K562 (cell line): ENCODE results near the gene AGL. TPM values are rescaled to one million over a fixed set of nuclear protein-coding genes. Genes with fewer than 3 reads are reported as not detected.

Source experiments
- ATAC-seq: fragments of 200-7000 bp; cut with Tn5 transposase; 3 replicates; pipeline ENCODE4 v1.9.1; 2020; ENCODE audit warnings: moderate library complexity
- BruUV-seq: library from RNA; stranded (reverse); fragments of 400-500 nt; replicated peaks from 2 replicates; lab custom pipeline; 2021; lab: Mats Ljungman, UMichigan
- CTCF ChIA-PET: fragments of 300-600 bp; formaldehyde crosslinking; extraction: SDS; loops from one replicate; lab custom pipeline; 2021; ENCODE audit warnings: low intra/inter-chr PET ratio; lab: Yijun Ruan, JAX
- POLR2A ChIA-PET: fragments of 300-600, 350-650 bp; sonication (Branson Sonifier 250); formaldehyde crosslinking; extraction: SDS; loops from one replicate; lab custom pipeline; 2021; ENCODE audit warnings: antibody characterized with exemption, inconsistent platforms; lab: Yijun Ruan, JAX
- DNase-seq, 4 experiments: peaks; one replicate each; pipeline versions ENCODE4 v3.0.0 to v3.0.0-alpha.2; 2011 to 2018; ENCODE audit warnings: low spot score in 3 of 4, mixed read lengths in 3 of 4; ENCODE audit errors: extremely low read depth in 1 of 4
- FAIRE-seq: peaks from 2 replicates; lab custom pipeline; 2011; peaks lifted over from hg19 to GRCh38; lab: Jason Lieb, UNC
- H2AFZ ChIP-seq: 2 replicates; pipeline ENCODE4 v1.6.0; 2011; ENCODE audit warnings: low read depth, low read length, control low read depth, inconsistent platforms
- H3K27ac ChIP-seq: fragments of 200-600 bp; 3 replicates; pipeline ENCODE4 v1.8.0; 2011; ENCODE audit warnings: low read depth, mild to moderate bottlenecking, control low read depth, inconsistent platforms, low read length, moderate library complexity, mixed read lengths; ENCODE audit errors: extremely low read depth
- H3K27me3 ChIP-seq, 2 experiments: fragments of 300-600 bp in 1 of 2; 2 replicates in 1 of 2; 3 replicates in 1 of 2; pipeline versions ENCODE4 v1.6.0 to v1.8.0; 2011; ENCODE audit warnings: inconsistent platforms in 2 of 2, low read length in 2 of 2, mild to moderate bottlenecking in 1 of 2, mixed read lengths in 1 of 2, moderate library complexity in 1 of 2; ENCODE audit not compliant: control insufficient read depth in 2 of 2, insufficient read depth in 2 of 2
- H3K36me3 ChIP-seq: fragments of 300-600 bp; 3 replicates; pipeline ENCODE4 v1.8.0; 2011; ENCODE audit warnings: mild to moderate bottlenecking, low read length, inconsistent platforms; ENCODE audit not compliant: control insufficient read depth, insufficient read depth
- H3K4me1 ChIP-seq, 2 experiments: fragments of 200-600 bp in 1 of 2; replicated peaks in 1 of 2; 2 replicates in 1 of 2; 3 replicates in 1 of 2; pipeline versions ENCODE4 v1.5.1 to v1.8.0; 2011; ENCODE audit warnings: inconsistent platforms in 2 of 2, low read length in 2 of 2, mild to moderate bottlenecking in 1 of 2, mixed read lengths in 1 of 2, moderate library complexity in 1 of 2; ENCODE audit not compliant: control insufficient read depth in 2 of 2, insufficient read depth in 2 of 2
- H3K4me2 ChIP-seq: 2 replicates; pipeline ENCODE4 v1.6.1; 2011; ENCODE audit warnings: low read length, control low read depth, inconsistent platforms, mixed read lengths; ENCODE audit not compliant: insufficient read depth
- H3K4me3 ChIP-seq: fragments of 200-600 bp; sonication (generic), shearing (Covaris generic); 2 replicates; pipeline ENCODE4 v1.5.1; 2016; ENCODE audit warnings: control low read depth, inconsistent platforms
- H3K79me2 ChIP-seq: fragments of 200-600 bp; 3 replicates; pipeline ENCODE4 v1.8.0; 2011; ENCODE audit warnings: low read length, inconsistent platforms; ENCODE audit not compliant: control insufficient read depth, insufficient read depth
- H3K9ac ChIP-seq, 2 experiments: 2 replicates each; pipeline versions ENCODE4 v1.6.0 to v1.6.1; 2011; ENCODE audit warnings: low read depth in 2 of 2, low read length in 2 of 2, control low read depth in 1 of 2, inconsistent platforms in 1 of 2, mild to moderate bottlenecking in 1 of 2, mixed read lengths in 1 of 2; ENCODE audit not compliant: insufficient read depth in 1 of 2
- H3K9me1 ChIP-seq: one replicate; pipeline ENCODE4 v1.6.0; 2011; ENCODE audit warnings: inconsistent platforms, mild to moderate bottlenecking, low read length, moderate library complexity; ENCODE audit not compliant: control insufficient read depth, insufficient read depth
- H3K9me3 ChIP-seq: replicated peaks from 2 replicates; pipeline ENCODE4 v1.5.1; 2011; ENCODE audit warnings: low read depth, low read length, inconsistent platforms; ENCODE audit not compliant: control insufficient read depth, insufficient read depth
- H4K20me1 ChIP-seq: replicated peaks from 2 replicates; pipeline ENCODE4 v1.6.1; 2011; ENCODE audit warnings: low read length, inconsistent platforms, mixed read lengths; ENCODE audit not compliant: control insufficient read depth, insufficient read depth
- BCL6 ChIP-seq: fragments of 250-450 bp; sonication (Bioruptor Pico); IDR thresholded peaks from 2 replicates; pipeline ENCODE4 v1.4.0; 2020
- CBX3 ChIP-seq, 2 experiments: IDR thresholded peaks; 1 replicate in 1 of 2; 2 replicates in 1 of 2; pipeline ENCODE4 v1.6.1; 2012; ENCODE audit warnings: inconsistent platforms in 2 of 2, low read length in 2 of 2, borderline replicate concordance in 1 of 2, control low read depth in 1 of 2
- CEBPB ChIP-seq: fragments of 450-650 bp; IDR thresholded peaks from 2 replicates; pipeline ENCODE4 v1.6.1; 2016; ENCODE audit warnings: missing genetic modification characterization, missing compliant biosample characterization
- CEBPG ChIP-seq, 3 experiments: fragments of 200-800 bp in 1 of 3; sonication (Bioruptor generic) in 1 of 3; sonication (generic) in 1 of 3; formaldehyde crosslinking in 1 of 3; IDR thresholded peaks in 2 of 3; conservative IDR thresholded peaks in 1 of 3; 2 replicates each; pipeline versions ENCODE4 v1.6.1 to v1.8.0; 2016 to 2022; ENCODE audit warnings: missing compliant biosample characterization in 2 of 3, missing genetic modification characterization in 2 of 3, mild to moderate bottlenecking in 1 of 3, missing genetic modification reagents in 1 of 3
- CREM ChIP-seq: IDR thresholded peaks from 2 replicates; pipeline ENCODE4 v1.6.1; 2014; ENCODE audit warnings: antibody characterized with exemption, low read depth
- KDM1A ChIP-seq, 2 experiments: fragments of 450-650 bp; IDR thresholded peaks; 2 replicates each; pipeline ENCODE4 v1.6.1; 2016; ENCODE audit warnings: mild to moderate bottlenecking in 2 of 2
- SMC3 ChIP-seq: conservative IDR thresholded peaks from 2 replicates; pipeline ENCODE4 v1.6.1; 2011; ENCODE audit warnings: low read depth, low read length, improper control_type of control experiment; ENCODE audit not compliant: insufficient read depth
- SRSF9 ChIP-seq: fragments of 200-400 bp; formaldehyde crosslinking; IDR thresholded peaks from 2 replicates; pipeline ENCODE4 v1.6.1; 2017; ENCODE audit warnings: low read depth, low read length, borderline replicate concordance
- TAF9B ChIP-seq: fragments of 450-650 bp; IDR thresholded peaks from 2 replicates; pipeline ENCODE4 v1.6.1; 2018; ENCODE audit warnings: mild to moderate bottlenecking; ENCODE audit not compliant: partially characterized antibody
- ZFP1 ChIP-seq: fragments of 450-650 bp; formaldehyde crosslinking; IDR thresholded peaks from 2 replicates; pipeline ENCODE4 v1.4.0; 2020; ENCODE audit warnings: mild to moderate bottlenecking, mixed read lengths
- WGBS: fragments of 100-300 bp; shearing (Covaris generic); methylation state at CpG from one replicate; pipeline ENCODE4 v1.1.6; 2016; ENCODE audit warnings: low coverage, mixed read lengths; ENCODE audit not compliant: insufficient coverage; ENCODE audit errors: missing lambda C conversion rate; 5-methylcytosine and 5-hydroxymethylcytosine counted together
- in situ Hi-C: fragments of 300-500 bp; cut with MboI; formaldehyde crosslinking; loops from 4 replicates; pipeline ENCODE4 v1.15.0; 2018; ENCODE audit warnings: inconsistent platforms, mixed read lengths
- intact Hi-C: fragments of 100-400 bp; cut with micrococcal nuclease; formaldehyde crosslinking; loops from 2 replicates; pipeline ENCODE4 v1.14.2; 2022
- polyA plus RNA-seq, 8 experiments: library from polyadenylated mRNA; depleted of rRNA in 4 of 8; stranded (reverse) in 5 of 8; unstranded in 3 of 8; fragments of >200 nt; fragmentation: Nextera tagmentation in 2 of 8; fragmentation: Illumina TruSeq in 1 of 8; extraction: Ambion mirVana in 2 of 8; extraction: Trizol in 1 of 8; gene quantifications; 2 replicates each; pipeline versions ENCODE4 v1.2.1 to v1.2.3, GENCODE V29; 2011 to 2014; ENCODE audit warnings: inconsistent platforms in 1 of 8, missing spikeins in 1 of 8
- total RNA-seq, 7 experiments: library from RNA; depleted of rRNA in 6 of 7; stranded (reverse); fragments of >200 nt in 6 of 7; fragmentation: Illumina TruSeq in 2 of 7; extraction: Trizol in 2 of 7; gene quantifications; 2 replicates each; pipeline versions ENCODE4 v1.2.1 to v1.2.3, GENCODE V29; 2011 to 2021; ENCODE audit warnings: low replicate concordance in 1 of 7
- TF ChIP-seq, protein P1 (sequence below): sonication (generic); formaldehyde crosslinking; IDR thresholded peaks from 2 replicates; pipeline ENCODE4 v1.8.0; 2022; ENCODE audit warnings: missing genetic modification reagents, mild to moderate bottlenecking, borderline replicate concordance

Gene AGL
- total and polyA plus RNA-seq, 9 of the 15 experiments (the other 6 are each of a cell fraction or from before 2014, with no cell fraction given): 6.3 to 20.4 (median 12.4) TPM

DNA sequence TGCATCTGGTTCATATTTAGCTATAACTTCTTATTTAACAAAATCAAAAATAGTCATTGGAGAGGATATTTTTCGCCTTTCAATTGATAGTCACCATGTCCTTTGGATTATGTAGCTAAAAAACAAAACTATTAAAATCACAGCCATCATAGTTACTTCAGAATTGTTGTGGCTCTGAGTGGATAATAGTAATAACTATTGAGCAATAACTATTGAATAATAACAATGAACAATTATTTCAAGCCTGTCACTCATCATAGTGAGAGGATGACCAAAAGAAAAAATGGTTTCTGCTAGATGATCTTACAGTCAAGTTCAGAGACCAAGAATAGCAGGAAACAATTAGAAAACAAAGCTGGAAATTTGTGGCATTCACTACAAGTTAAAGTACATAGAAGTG, 38.4 kb upstream of the AGL start:
- TF ChIP-seq SMC3: no peak
- no peak for TF ChIP-seq CBX3 (IDR thresholded peaks at IDR 0.05; ENCODE audit: borderline replicate concordance in 1 of 2, low read length in 2 of 2)
- no peak for TF ChIP-seq SRSF9
- TF ChIP-seq TAF9B: no peak
- TF ChIP-seq, protein P1, sequence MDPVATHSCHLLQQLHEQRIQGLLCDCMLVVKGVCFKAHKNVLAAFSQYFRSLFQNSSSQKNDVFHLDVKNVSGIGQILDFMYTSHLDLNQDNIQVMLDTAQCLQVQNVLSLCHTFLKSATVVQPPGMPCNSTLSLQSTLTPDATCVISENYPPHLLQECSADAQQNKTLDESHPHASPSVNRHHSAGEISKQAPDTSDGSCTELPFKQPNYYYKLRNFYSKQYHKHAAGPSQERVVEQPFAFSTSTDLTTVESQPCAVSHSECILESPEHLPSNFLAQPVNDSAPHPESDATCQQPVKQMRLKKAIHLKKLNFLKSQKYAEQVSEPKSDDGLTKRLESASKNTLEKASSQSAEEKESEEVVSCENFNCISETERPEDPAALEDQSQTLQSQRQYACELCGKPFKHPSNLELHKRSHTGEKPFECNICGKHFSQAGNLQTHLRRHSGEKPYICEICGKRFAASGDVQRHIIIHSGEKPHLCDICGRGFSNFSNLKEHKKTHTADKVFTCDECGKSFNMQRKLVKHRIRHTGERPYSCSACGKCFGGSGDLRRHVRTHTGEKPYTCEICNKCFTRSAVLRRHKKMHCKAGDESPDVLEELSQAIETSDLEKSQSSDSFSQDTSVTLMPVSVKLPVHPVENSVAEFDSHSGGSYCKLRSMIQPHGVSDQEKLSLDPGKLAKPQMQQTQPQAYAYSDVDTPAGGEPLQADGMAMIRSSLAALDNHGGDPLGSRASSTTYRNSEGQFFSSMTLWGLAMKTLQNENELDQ: no peak
- no peak for TF ChIP-seq BCL6 (CRISPR knock-in tag)
- no peak for TF ChIP-seq ZFP1 (CRISPR knock-in tag)
- no peak for TF ChIP-seq CREM
- TF ChIP-seq CEBPB (tag): peak; percentile 65
- no peak for TF ChIP-seq CEBPG (CRISPR knock-in tag; IDR thresholded peaks at IDR 0.05)
- peak; percentile 52 to 79 for TF ChIP-seq CEBPG (tag; conservative IDR thresholded peaks at IDR 0.05 in 1 of 2, IDR thresholded peaks at IDR 0.05 in 1 of 2)
- TF ChIP-seq KDM1A (IDR thresholded peaks at IDR 0.05): no peak
- Histone ChIP-seq H4K20me1 (no peaks in the 10 kb centered on the region), H3K4me3 (no peak overlapping the region), H3K9me1 (no peaks in the 10 kb centered on the region), H3K27me3 (no peaks in the 10 kb centered on the region), H3K79me2 (no peaks in the 10 kb centered on the region), H3K4me2 (no peak overlapping the region), H3K36me3 (no peaks in the 10 kb centered on the region), H2AFZ (0 out of 2 replicates have a peak overlapping the region, but pooled peaks have one; percentile 23), H3K9me3 (no peaks in the 10 kb centered on the region; the same call in 1 of the 2 replicates), H3K27ac (no peak overlapping the region), H3K4me1 (peaks cover 0 to 11% of the 10 kb centered on the region in 2 experiments; a peak in 2 of 5 replicates), H3K9ac (no peak overlapping the region)
- in situ Hi-C loops (loop anchor here (5.0 kb wide), 1 partner anchor 226 kb away; a partner anchor contains a TSS), intact Hi-C loops (no loop called here)
- ATAC-seq: no peak
- no peak for FAIRE-seq
- no peak for DNase-seq
- ChIA-PET POLR2A (interaction anchor here (1.2 kb wide), 1 partner anchor 16 kb away, joined by 7 read pairs; no protein-coding TSS in a partner anchor), CTCF (interaction anchor here (0.7 kb wide), 1 partner anchor 259 kb away, joined by 3 read pairs; no protein-coding TSS in a partner anchor)
- BruUV-seq: no TSS peak
- WGBS: 60% methylated on average over 1 of the region's 1 CpG
